ENCODE measurements around the gene FHOD3.

FHOD3 gene

DNA sequence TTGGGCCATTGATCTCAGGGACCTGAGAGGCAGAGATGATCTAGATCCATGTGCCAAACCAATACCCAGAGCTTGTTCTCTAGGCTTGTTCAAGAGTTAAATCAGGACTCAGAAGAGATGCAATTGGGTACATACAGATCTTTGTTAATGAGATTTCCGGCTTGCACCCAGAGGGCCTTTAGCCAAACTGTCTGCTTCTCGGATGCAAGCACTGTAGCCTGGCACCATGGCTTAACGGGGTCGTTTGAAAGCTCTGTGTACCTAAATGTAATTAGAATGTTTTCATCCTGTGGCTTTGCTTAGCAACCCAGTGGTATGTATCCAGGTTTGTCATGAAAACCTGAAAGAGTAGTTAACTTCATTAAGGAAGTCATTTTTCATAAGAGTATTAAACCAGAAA is 437.1 kb downstream of the FHOD3 start:
- TF ChIP-seq SIN3A (IDR thresholded peaks at IDR 0.05; ENCODE audit: borderline replicate concordance, insufficient read depth, low read length): no peak
- TF ChIP-seq TAF1 (IDR thresholded peaks at IDR 0.05; ENCODE audit: borderline replicate concordance, insufficient read depth, low read length): no peak
- no peak for TF ChIP-seq POLR2AphosphoS5 (IDR thresholded peaks at IDR 0.05; ENCODE audit: low read depth, low read length)
- TF ChIP-seq, protein P1, sequence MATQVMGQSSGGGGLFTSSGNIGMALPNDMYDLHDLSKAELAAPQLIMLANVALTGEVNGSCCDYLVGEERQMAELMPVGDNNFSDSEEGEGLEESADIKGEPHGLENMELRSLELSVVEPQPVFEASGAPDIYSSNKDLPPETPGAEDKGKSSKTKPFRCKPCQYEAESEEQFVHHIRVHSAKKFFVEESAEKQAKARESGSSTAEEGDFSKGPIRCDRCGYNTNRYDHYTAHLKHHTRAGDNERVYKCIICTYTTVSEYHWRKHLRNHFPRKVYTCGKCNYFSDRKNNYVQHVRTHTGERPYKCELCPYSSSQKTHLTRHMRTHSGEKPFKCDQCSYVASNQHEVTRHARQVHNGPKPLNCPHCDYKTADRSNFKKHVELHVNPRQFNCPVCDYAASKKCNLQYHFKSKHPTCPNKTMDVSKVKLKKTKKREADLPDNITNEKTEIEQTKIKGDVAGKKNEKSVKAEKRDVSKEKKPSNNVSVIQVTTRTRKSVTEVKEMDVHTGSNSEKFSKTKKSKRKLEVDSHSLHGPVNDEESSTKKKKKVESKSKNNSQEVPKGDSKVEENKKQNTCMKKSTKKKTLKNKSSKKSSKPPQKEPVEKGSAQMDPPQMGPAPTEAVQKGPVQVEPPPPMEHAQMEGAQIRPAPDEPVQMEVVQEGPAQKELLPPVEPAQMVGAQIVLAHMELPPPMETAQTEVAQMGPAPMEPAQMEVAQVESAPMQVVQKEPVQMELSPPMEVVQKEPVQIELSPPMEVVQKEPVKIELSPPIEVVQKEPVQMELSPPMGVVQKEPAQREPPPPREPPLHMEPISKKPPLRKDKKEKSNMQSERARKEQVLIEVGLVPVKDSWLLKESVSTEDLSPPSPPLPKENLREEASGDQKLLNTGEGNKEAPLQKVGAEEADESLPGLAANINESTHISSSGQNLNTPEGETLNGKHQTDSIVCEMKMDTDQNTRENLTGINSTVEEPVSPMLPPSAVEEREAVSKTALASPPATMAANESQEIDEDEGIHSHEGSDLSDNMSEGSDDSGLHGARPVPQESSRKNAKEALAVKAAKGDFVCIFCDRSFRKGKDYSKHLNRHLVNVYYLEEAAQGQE (IDR thresholded peaks at IDR 0.05; ENCODE audit: insufficient read depth in 1 of 2, low read depth in 2 of 2, low read length in 2 of 2): no peak
- TF ChIP-seq FOXP2 (optimal IDR thresholded peaks at IDR 0.05; ENCODE audit: borderline replicate concordance, extremely low read depth, extremely low read length, insufficient read depth): no peak

DNA sequence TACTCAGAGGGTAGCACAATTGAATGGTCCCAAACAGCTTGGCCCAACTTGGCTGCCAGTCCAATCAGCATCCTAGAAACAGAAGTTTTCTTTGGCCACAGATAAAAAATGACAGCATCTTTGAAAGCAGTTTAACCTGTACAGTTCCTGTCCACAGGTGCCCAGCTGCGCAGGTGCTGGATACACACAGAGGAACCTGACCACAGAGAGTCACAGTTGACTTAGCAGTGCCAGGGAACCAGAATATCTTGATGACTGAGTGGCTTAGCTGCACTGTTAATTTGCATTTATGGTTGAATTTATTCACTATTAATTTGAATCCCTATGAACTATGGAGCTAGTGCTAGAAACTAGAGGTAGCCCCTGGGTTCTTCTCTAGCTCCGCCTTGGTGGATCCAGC is 437.6 kb downstream of the FHOD3 start:
- TF ChIP-seq SIN3A (IDR thresholded peaks at IDR 0.05; ENCODE audit: borderline replicate concordance, insufficient read depth, low read length): no peak
- no peak for TF ChIP-seq POLR2AphosphoS5 (IDR thresholded peaks at IDR 0.05; ENCODE audit: low read depth, low read length)
- TF ChIP-seq, protein P1 (IDR thresholded peaks at IDR 0.05; ENCODE audit: insufficient read depth in 1 of 2, low read depth in 2 of 2, low read length in 2 of 2): no peak
- no peak for TF ChIP-seq FOXP2 (optimal IDR thresholded peaks at IDR 0.05; ENCODE audit: borderline replicate concordance, extremely low read depth, extremely low read length, insufficient read depth)
- TF ChIP-seq TAF1 (IDR thresholded peaks at IDR 0.05; ENCODE audit: borderline replicate concordance, insufficient read depth, low read length): no peak

DNA sequence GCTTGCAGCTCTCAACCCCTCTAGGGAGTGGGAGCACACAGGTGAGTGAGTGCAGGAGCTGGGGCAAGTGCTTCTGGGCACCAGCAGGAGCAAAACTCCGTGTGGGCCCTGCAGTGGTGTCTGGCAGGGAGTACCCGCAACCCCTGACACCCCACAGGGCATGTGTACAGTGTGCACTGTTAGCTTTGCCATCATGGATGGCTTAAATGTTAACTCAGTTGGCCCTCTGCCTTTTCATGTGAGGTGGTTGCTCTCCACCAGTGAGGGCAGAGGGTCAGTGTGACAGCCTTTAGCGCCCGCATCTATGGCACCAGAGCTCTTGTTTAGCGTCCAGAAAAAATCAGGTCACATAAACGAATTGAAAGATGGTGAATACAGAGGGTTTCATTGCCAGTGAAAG is 438.6 kb downstream of the FHOD3 start:
- TF ChIP-seq FOXP2 (optimal IDR thresholded peaks at IDR 0.05; ENCODE audit: borderline replicate concordance, extremely low read depth, extremely low read length, insufficient read depth): no peak

DNA sequence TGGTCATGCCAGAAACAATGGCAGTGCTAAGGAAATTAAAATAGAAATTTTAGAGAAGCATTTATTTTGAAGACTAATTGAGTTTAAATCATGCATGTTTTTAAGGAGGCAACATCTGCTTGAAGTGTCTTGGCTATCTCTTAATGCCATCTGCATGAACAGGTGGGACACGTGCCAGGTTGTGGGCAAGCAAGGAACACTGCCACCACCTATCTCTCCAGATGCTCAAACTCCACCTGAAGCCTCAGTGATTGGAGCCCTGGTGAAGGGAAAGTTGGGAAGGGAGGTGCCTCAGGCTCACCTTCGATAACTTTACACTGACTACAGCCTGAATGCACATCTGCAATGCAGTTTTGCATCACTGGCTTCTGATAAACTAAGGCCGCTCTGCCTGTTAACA is 439.8 kb downstream of the FHOD3 start:
- TF ChIP-seq POLR2AphosphoS5 (IDR thresholded peaks at IDR 0.05; ENCODE audit: low read depth, low read length) (no peak), TAF1 (IDR thresholded peaks at IDR 0.05; ENCODE audit: borderline replicate concordance, insufficient read depth, low read length) (no peak), FOXP2 (optimal IDR thresholded peaks at IDR 0.05; ENCODE audit: borderline replicate concordance, extremely low read depth, extremely low read length, insufficient read depth) (no peak), SIN3A (IDR thresholded peaks at IDR 0.05; ENCODE audit: borderline replicate concordance, insufficient read depth, low read length) (no peak)
- TF ChIP-seq, protein P1 (IDR thresholded peaks at IDR 0.05; ENCODE audit: insufficient read depth in 1 of 2, low read depth in 2 of 2, low read length in 2 of 2): no peak

DNA sequence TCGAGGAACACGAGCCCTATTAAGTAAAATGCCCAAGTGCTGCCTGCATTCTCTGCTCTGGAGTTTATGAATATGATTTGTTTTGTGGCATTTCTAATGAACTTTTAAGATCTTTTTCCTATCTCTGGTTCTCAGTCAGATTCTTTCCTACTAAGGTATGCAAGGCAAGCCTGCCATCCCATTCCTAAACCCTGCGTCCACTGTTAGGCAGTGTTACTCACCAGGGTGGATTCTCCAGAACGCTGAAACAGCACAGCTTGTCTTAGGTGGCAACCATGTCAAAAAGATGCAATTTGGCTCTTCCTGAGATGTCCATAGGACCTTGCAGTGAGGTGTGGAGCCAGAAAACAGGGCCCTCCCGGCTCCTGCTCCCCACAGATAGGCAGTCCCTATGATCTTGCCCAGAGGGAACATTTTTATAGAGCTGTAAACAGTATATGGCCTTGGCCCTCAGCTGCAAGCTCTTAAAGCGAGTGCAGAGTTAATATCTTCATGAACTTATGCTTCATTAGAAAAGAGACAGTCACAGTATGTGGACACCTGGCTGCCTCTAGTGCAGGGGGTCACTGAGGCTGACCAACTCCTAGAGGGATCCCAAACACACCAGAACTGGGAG is 446.9 kb downstream of the FHOD3 start:
- TF ChIP-seq FOXP2 (optimal IDR thresholded peaks at IDR 0.05; ENCODE audit: borderline replicate concordance, extremely low read depth, extremely low read length, insufficient read depth) (no peak), TAF1 (IDR thresholded peaks at IDR 0.05; ENCODE audit: borderline replicate concordance, insufficient read depth, low read length) (no peak), POLR2AphosphoS5 (IDR thresholded peaks at IDR 0.05; ENCODE audit: low read depth, low read length) (no peak)

DNA sequence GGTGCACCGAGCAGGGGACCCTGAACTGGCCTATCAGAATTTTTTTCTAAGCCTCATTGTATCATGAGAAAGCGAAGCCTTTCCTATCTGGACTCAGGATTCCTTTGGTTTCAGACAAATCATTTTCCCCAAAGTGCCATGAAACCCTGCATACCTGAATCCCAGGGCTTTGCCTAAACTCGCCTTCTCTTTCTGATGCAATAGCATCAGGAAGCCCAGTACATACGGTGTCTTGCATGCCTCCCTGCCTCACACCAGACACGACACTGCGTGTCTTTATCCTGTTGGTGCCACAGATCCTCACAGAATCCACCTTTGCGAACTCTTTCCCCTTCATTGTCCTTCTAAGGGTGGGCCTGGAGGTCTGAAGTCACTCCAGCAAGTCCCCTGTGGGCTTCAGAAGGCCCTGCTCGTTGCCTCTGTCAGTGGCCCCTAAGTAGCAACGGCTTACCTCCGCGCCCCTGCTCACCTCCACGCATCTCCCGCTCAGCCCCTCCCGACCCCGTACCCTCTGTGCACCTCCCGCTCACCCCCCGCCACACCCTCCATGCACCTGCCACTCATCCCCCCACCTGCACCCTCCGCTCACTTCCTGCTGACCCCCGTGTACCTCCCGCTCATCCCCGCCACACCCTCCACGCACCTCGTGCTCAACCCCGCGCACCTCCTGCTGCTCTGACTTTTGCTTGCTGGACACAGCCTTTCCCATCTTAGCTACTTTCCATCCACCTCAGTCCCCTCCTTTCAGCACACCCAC is 447.9 kb downstream of the FHOD3 start:
- TF ChIP-seq FOXP2 (optimal IDR thresholded peaks at IDR 0.05; ENCODE audit: borderline replicate concordance, extremely low read depth, extremely low read length, insufficient read depth) (no peak), SIN3A (IDR thresholded peaks at IDR 0.05; ENCODE audit: borderline replicate concordance, insufficient read depth, low read length) (no peak), POLR2AphosphoS5 (IDR thresholded peaks at IDR 0.05; ENCODE audit: low read depth, low read length) (no peak), TAF1 (IDR thresholded peaks at IDR 0.05; ENCODE audit: borderline replicate concordance, insufficient read depth, low read length) (no peak)
- TF ChIP-seq, protein P1 (IDR thresholded peaks at IDR 0.05; ENCODE audit: insufficient read depth in 1 of 2, low read depth in 2 of 2, low read length in 2 of 2): no peak

Measured in PFSK-1 (cell line).